Kidney epithelial cell (primary cell): Measurements from ENCODE around the gene UBE2D2. TPM values are rescaled to one million over a fixed set of nuclear protein-coding genes. Genes with fewer than 3 reads are reported as not detected.
"Not testable (repeated sequence)": the region's sequence is repeated elsewhere in the genome, so short reads cannot be mapped to it uniquely, and the experiment has no call there.

Source experiments
- DNase-seq: peaks from one replicate; pipeline ENCODE4 v3.0.0-alpha.2; 2010; ENCODE audit warnings: low read depth
- H3K27me3 ChIP-seq: 2 replicates; pipeline ENCODE4 v1.6.0; 2011; ENCODE audit warnings: low read length; ENCODE audit not compliant: control insufficient read depth, insufficient read depth
- H3K36me3 ChIP-seq: 2 replicates; pipeline ENCODE4 v1.5.1; 2011; ENCODE audit warnings: low read length; ENCODE audit not compliant: control insufficient read depth, insufficient read depth
- H3K4me3 ChIP-seq: 2 replicates; pipeline ENCODE4 v1.5.1; 2011; ENCODE audit warnings: low read depth, mild to moderate bottlenecking, control low read depth, low read length
- total RNA-seq: library from RNA; depleted of rRNA; stranded (reverse); fragments of >200 nt; gene quantifications from 2 replicates; pipeline ENCODE4 v1.2.3, GENCODE V29; 2015
- TF ChIP-seq, protein P1 (sequence below): IDR thresholded peaks from 2 replicates; pipeline ENCODE4 v1.5.1; 2011; ENCODE audit warnings: mild to moderate bottlenecking, moderate library complexity, low read length, control low read depth, inconsistent platforms; ENCODE audit not compliant: insufficient read depth, poor library complexity, severe bottlenecking

The UBE2D2 gene
- total RNA-seq, 1 donor from 2014 or later = 120 TPM

DNA sequence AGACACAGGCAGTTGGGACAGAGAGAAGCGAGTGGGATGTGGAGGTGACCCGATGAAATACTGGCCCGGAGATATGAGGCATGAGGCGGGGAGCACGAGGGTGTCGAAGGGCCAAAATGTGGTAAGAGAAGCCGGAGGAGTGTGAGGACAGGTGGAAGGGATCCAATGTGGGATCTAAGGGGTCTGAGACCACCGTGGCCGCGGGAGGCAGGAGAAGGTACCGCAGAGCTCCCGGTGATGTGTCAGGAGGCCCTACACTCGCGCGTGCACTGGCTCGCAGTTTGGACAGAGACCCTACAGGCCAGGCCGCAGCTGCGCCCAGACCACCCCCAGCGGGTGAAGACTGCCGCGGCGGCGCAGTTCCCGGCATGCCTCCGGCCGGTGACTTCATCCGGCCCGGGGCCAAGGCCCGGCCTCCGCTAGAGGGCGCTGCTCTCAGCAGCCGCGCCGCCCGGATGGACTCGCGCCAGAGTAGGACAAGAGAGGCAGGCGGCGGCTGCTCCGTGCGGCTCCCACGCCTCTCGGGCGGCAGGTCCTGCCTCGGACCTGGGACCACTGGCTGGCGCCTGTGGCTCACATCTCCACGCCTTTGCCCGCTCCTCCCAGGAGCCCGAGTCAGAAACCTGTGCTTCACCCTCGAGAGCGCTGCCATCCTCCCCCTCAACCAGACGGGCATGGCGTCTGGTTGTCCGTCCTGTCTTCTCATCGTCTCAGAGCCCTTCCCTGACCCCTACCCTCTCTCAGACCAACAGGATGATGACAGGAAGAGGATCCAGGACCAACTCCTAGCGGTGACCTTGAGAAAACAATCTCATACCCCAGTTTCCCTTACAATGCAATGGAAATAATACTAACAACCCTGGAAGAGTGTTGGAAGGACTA is 43.2 kb upstream of the UBE2D2 start:
- TF ChIP-seq, protein P1, sequence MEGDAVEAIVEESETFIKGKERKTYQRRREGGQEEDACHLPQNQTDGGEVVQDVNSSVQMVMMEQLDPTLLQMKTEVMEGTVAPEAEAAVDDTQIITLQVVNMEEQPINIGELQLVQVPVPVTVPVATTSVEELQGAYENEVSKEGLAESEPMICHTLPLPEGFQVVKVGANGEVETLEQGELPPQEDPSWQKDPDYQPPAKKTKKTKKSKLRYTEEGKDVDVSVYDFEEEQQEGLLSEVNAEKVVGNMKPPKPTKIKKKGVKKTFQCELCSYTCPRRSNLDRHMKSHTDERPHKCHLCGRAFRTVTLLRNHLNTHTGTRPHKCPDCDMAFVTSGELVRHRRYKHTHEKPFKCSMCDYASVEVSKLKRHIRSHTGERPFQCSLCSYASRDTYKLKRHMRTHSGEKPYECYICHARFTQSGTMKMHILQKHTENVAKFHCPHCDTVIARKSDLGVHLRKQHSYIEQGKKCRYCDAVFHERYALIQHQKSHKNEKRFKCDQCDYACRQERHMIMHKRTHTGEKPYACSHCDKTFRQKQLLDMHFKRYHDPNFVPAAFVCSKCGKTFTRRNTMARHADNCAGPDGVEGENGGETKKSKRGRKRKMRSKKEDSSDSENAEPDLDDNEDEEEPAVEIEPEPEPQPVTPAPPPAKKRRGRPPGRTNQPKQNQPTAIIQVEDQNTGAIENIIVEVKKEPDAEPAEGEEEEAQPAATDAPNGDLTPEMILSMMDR = peak; percentile 83
- Histone ChIP-seq H3K27me3 (no peaks in the 10 kb centered on the region), H3K36me3 (no peaks in the 10 kb centered on the region), H3K4me3 (peak overlapping the region; percentile 38)
- DNase-seq = peak; percentile 32

DNA sequence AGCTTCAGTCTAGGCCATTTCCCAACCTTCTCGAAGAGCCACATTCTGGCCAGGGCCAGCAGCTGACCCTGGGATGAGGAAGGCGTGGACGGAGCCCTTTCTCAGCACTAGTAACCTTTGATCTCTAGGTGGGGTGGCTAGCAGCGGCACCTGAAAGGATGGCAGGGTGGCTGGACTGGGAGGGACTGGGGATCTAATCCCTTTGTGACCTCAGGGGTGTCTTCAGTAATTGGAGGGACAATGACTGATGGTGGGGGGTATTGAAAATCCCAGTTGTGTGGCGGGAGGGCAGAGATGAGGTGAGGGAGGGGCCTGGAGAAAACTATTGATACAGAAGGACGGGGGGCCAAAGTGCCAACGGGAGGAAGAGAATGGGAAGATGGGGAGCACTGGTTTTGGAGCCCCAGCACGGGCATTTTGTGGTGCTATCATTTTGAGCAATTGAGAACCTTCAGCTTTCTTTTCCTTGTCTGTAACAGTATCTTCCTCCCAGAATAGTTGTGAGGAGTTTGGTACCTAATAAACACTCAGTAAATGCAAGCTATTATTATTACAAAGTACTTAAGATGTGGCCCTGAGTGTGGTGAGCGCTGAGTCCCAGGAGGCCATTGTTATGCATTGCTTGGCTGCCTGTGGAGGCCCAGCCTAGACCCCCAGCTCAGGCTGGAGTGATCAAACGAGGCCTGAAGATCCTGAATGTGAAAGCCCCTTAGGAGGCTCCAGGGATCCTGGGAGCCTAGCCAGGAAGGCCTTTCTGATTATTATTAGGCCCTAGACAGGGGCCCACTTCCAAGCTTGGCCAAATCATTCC is 37.3 kb upstream of the UBE2D2 start:
- DNase-seq = no peak
- TF ChIP-seq, protein P1 = no peak
- Histone ChIP-seq H3K36me3 (no peaks in the 10 kb centered on the region), H3K4me3 (no peak overlapping the region), H3K27me3 (no peaks in the 10 kb centered on the region)

DNA sequence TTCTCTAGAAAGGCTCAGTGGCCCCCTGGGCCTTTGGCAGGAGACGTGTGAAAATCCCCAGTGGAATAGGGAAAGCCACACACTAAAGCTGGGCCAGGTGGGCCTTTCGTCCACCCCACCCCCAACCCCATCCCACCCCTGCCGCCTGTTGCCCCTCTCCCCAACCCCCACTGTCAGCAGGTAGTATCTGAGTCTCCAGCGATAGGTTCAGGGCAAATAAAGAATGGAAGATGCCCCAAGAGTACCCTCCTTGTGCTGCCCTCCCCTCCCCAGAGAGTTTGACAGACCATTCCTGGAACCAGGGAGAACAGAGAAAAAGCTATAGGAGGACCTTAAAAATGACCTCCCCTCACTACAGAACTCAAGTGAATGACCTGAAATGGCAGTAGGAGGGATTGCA is 36.7 kb upstream of the UBE2D2 start:
- no peak for DNase-seq
- Histone ChIP-seq H3K36me3 (no peaks in the 10 kb centered on the region), H3K27me3 (no peaks in the 10 kb centered on the region), H3K4me3 (no peak overlapping the region)
- TF ChIP-seq, protein P1 = no peak

DNA sequence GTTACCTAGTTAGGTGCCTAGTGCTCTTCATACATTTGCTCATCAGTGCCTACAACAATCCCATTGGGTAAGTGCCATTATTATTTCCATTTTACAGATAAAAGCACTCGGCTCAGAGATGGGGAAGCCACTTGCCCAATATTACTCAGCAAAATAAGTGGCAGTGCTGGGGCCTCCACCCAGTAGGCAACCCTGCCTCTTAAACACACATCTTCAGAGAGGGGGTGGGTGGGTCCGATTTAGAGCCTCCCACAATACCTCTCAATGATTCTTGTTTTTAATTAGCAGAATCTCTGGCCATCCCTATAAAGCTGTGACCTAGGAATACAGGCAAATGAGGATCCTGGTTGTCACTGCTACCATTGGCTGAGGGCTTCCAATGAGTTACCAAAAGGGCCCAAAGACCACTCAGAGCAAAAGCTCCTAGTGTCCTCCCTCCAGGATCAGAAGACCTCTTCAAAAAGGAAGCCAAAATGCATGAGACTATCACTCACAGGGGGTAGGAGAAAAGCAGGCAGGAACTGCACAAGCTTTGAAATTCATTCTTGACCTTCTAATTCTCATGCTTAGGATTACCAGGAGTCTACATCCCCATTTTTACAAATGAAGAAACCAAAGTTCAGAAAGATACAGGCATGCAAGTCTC is 36.1 kb upstream of the UBE2D2 start:
- Histone ChIP-seq H3K27me3 (no peaks in the 10 kb centered on the region), H3K4me3 (no peak overlapping the region), H3K36me3 (no peaks in the 10 kb centered on the region)
- no peak for DNase-seq
- TF ChIP-seq, protein P1 = no peak

DNA sequence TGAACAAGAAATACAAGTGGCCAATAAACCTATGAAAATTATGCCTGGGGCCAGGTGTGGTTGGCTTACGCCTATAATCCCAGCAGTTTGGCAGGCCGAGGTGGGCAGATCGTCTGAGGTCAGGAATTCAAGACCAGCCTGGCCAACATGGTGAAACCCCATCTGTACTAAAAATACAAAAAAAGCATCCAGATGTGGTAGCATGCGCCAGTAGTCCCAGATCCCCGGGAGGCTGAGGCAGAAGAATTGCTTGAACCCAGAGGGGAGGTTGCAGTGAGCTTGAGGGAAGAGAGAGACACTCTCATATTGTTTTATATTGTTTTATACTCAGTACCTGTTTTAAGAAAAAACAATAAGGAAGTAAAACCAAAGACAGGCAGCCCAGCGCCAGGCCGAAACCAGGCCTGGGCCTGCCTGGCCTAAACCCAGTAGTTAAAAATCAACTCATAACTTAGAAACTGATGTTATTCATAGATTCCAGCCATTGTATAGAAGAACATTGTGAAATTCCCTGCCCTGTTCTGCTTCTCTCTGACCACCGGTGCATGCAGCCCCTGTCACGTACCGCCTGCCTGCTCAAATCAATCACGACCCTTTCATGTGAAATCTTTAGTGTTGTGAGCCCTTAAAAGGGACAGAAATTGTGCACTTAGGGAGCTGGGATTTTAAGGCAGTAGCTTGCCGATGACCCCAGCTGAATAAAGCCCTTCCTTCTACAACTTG is 35.4 kb upstream of the UBE2D2 start:
- not testable (repeated sequence) for DNase-seq, H3K36me3 ChIP-seq, H3K27me3 ChIP-seq
- peak overlapping the region; percentile 45 for H3K4me3 ChIP-seq

DNA sequence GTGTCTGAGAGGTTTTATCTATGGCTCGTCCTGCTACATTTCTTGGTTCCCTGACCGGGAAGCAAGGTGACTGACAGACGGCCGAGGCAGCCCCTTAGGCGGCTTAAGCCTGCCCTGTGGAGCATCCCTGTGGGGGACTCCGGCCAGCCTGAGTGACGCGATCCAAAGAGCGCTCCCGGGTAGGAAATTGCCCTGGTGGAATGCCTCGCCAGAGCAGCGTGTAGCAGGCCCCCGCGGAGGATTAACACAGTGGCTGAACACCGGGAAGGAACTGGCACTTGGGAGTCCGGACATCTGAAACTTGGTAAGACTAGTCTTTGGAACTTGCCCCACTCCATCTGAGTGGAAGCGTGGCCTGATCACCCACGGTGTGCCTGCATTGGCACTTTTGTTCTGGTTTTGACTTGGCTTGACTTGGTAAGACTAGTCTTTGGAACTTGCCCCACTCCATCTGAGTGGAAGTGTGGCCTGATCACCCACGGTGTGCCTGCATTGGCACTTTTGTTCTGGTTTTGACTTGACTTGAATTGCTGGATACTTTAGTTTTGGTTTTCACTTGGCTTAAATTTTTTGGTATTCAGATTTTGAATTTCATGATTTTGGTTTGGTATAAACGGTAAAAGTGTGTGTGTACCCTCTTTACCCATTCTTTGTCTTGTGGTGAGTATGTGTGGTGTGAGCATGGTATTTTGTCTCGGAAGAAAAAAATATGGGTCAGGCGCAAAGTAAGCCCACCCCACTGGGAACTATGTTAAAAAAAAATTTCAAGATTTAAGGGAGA is 34.6 kb upstream of the UBE2D2 start:
- peak overlapping the region; percentile 45 for H3K4me3 ChIP-seq
- not testable (repeated sequence) for H3K36me3 ChIP-seq, DNase-seq, H3K27me3 ChIP-seq

DNA sequence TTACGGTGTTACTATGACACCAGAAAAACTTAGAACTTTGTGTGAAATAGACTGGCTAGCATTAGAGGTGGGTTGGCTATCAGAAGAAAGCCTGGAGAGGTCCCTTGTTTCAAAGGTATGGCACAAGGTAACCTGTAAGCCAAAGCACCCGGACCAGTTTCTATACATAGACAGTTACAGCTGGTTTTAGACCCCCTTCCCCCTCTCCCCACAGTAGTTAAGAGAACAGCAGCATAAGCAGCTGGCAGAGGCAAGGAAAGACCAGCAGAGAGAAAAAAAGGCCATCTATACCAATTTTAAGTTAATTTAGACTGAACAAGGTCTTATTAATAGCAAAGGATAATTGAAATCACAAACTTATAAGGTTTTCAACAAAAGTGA is 34.1 kb upstream of the UBE2D2 start:
- peak overlapping the region; percentile 45 for H3K4me3 ChIP-seq
- DNase-seq, H3K36me3 ChIP-seq: not testable (repeated sequence)

DNA sequence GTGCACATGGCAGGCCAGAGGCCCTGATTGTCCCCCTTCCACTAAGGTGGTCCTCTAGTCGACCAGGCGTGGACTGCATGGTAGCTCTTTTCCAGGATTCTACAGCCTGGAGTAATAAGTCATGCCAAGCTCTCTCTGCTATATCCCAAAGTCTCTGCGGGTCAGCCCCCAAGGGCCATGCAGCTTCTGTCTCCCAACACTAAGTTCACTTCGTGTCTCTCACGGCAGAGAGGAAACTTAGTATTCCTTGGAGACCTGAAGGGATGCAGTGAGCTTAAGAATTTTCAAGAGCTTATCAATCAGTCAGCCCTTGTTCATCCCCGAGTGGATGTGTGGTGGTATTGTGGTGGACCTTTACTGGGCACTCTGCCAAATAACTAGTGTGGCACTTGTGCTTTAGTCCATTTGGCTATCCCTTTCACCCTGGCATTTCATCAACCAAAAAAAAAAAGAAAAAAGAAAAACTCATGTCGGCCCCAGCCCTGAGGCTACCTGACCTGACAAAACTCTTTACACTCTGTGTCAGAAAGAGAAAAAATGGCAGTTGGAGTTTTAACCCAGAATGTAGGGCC is 33.2 kb upstream of the UBE2D2 start:
- H3K27me3 ChIP-seq, DNase-seq, H3K36me3 ChIP-seq: not testable (repeated sequence)
- peak overlapping the region; percentile 45 for H3K4me3 ChIP-seq

More for the DNA sequence above, 34.1 kb upstream of the UBE2D2 start:
- H3K27me3 ChIP-seq = not testable (repeated sequence)
